K562 (cell line): ENCODE measurements around the gene TMEM203. TPM values are rescaled to one million over a fixed set of nuclear protein-coding genes. Genes with fewer than 3 reads are reported as not detected.

Source experiments
- FOXK2 ChIP-seq, 2 experiments: fragments of 450-650 bp; IDR thresholded peaks in 1 of 2; conservative IDR thresholded peaks in 1 of 2; 2 replicates each; pipeline ENCODE4 v1.6.1; 2016; ENCODE audit warnings: low read depth in 2 of 2, mild to moderate bottlenecking in 1 of 2
- GMEB1 ChIP-seq: fragments of 250-450 bp; sonication (Bioruptor Pico); IDR thresholded peaks from 2 replicates; pipeline ENCODE4 v1.4.0; 2020; ENCODE audit warnings: mild to moderate bottlenecking
- IFI16 ChIP-seq: fragments of 250-450 bp; sonication (Bioruptor Pico); IDR thresholded peaks from 2 replicates; pipeline ENCODE4 v2.1.2; 2022; ENCODE audit warnings: mild to moderate bottlenecking, inconsistent platforms
- PML ChIP-seq: IDR thresholded peaks from 2 replicates; pipeline ENCODE4 v1.6.1; 2012; ENCODE audit warnings: low read length, inconsistent platforms
- RBM14 ChIP-seq: fragments of 200-400 bp; formaldehyde crosslinking; IDR thresholded peaks from 2 replicates; pipeline ENCODE4 v1.6.1; 2018; ENCODE audit warnings: low read depth, mild to moderate bottlenecking, low read length, moderate library complexity, borderline replicate concordance; ENCODE audit not compliant: insufficient read depth
- WHSC1 ChIP-seq: IDR thresholded peaks from one replicate; pipeline ENCODE4 v1.6.1; 2012; ENCODE audit warnings: low read length, control low read depth, inconsistent platforms
- ZKSCAN3 ChIP-seq: fragments of 250-450 bp; sonication (Bioruptor Pico); IDR thresholded peaks from 2 replicates; pipeline ENCODE4 v1.4.0; 2020
- ZNF407 ChIP-seq: fragments of 450-650 bp; IDR thresholded peaks from 2 replicates; pipeline ENCODE4 v1.6.1; 2016; ENCODE audit warnings: low read depth
- ZNF609 ChIP-seq: sonication (generic); formaldehyde crosslinking; IDR thresholded peaks from 2 replicates; pipeline ENCODE4 v1.8.1; 2023; ENCODE audit warnings: missing genetic modification reagents, mild to moderate bottlenecking, borderline replicate concordance
- polyA plus RNA-seq, 8 experiments: library from polyadenylated mRNA; depleted of rRNA in 4 of 8; stranded (reverse) in 5 of 8; unstranded in 3 of 8; fragments of >200 nt; fragmentation: Nextera tagmentation in 2 of 8; fragmentation: Illumina TruSeq in 1 of 8; extraction: Ambion mirVana in 2 of 8; extraction: Trizol in 1 of 8; gene quantifications; 2 replicates each; pipeline versions ENCODE4 v1.2.1 to v1.2.3, GENCODE V29; 2011 to 2014; ENCODE audit warnings: inconsistent platforms in 1 of 8, missing spikeins in 1 of 8
- total RNA-seq, 7 experiments: library from RNA; depleted of rRNA in 6 of 7; stranded (reverse); fragments of >200 nt in 6 of 7; fragmentation: Illumina TruSeq in 2 of 7; extraction: Trizol in 2 of 7; gene quantifications; 2 replicates each; pipeline versions ENCODE4 v1.2.1 to v1.2.3, GENCODE V29; 2011 to 2021; ENCODE audit warnings: low replicate concordance in 1 of 7

Gene TMEM203
- total and polyA plus RNA-seq, 9 of the 15 experiments (the other 6 are each of a cell fraction or from before 2014, with no cell fraction given) = 8.8 to 59.5 (median 37.6) TPM

- TF ChIP-seq ZNF407 = no peak
- no peak; the same call in 1 of the 2 replicates for TF ChIP-seq GMEB1
- TF ChIP-seq IFI16 (CRISPR knock-in tag) = no peak
- no peak for TF ChIP-seq ZKSCAN3 (CRISPR knock-in tag)
- TF ChIP-seq PML = peak; percentile 93
- TF ChIP-seq RBM14 = peak; percentile 94; the same call in 1 of the 2 replicates
- peak; percentile 30 to 47; a peak in 2 of 4 replicates for TF ChIP-seq FOXK2 (conservative IDR thresholded peaks at IDR 0.05 in 1 of 2, IDR thresholded peaks at IDR 0.05 in 1 of 2; ENCODE audit: low read depth in 2 of 2)
- TF ChIP-seq WHSC1 = no peak
- peak; percentile 63; the same call in 1 of the 2 replicates for TF ChIP-seq ZNF609 (CRISPR knock-in tag)
These were observed 35.5 kb upstream of the TMEM203 start, which contains the start of gene TUBB4B (continued) for GRCh38 chr9:137240841-137241489.
